CD14-positive monocyte (primary cell): ENCODE results near the gene ZNF343. TPM values are rescaled to one million over a fixed set of nuclear protein-coding genes. Genes with fewer than 3 reads are reported as not detected.

Source experiments
- DNase-seq, 3 donors: peaks; one replicate each; pipeline ENCODE4 v3.0.0-alpha.2; 2011 to 2022
- H2AFZ ChIP-seq: 2 replicates; pipeline ENCODE4 v1.6.0; 2012; ENCODE audit warnings: mild to moderate bottlenecking, low read depth, low read length, inconsistent platforms; ENCODE audit not compliant: insufficient read depth, poor library complexity, severe bottlenecking
- H3K27ac ChIP-seq, 2 donors: 1 replicate in 1 of 2; 2 replicates in 1 of 2; pipeline ENCODE4 v1.5.1; 2012 to 2013; ENCODE audit warnings: low read length in 2 of 2, control low read depth in 1 of 2, inconsistent platforms in 1 of 2, low read depth in 1 of 2, mild to moderate bottlenecking in 1 of 2
- H3K27me3 ChIP-seq, 2 donors: one replicate each; pipeline versions ENCODE4 v1.6.0 to v1.6.1; 2011 to 2013; ENCODE audit warnings: low read length in 2 of 2; ENCODE audit not compliant: control insufficient read depth in 2 of 2, insufficient read depth in 2 of 2
- H3K36me3 ChIP-seq, 2 donors: replicated peaks in 1 of 2; 1 replicate in 1 of 2; 2 replicates in 1 of 2; pipeline versions ENCODE4 v1.5.1 to v1.6.1; 2012 to 2013; ENCODE audit warnings: low read length in 2 of 2, control low read depth in 1 of 2, inconsistent platforms in 1 of 2, mild to moderate bottlenecking in 1 of 2; ENCODE audit not compliant: insufficient read depth in 2 of 2, control insufficient read depth in 1 of 2
- H3K4me1 ChIP-seq, 2 donors: 1 replicate in 1 of 2; 2 replicates in 1 of 2; pipeline versions ENCODE4 v1.5.1 to v1.6.1; 2012 to 2013; ENCODE audit warnings: low read length in 2 of 2, control low read depth in 1 of 2, inconsistent platforms in 1 of 2, mild to moderate bottlenecking in 1 of 2, moderate library complexity in 1 of 2; ENCODE audit not compliant: insufficient read depth in 2 of 2, control insufficient read depth in 1 of 2
- H3K4me2 ChIP-seq: replicated peaks from 2 replicates; pipeline ENCODE3; 2012; ENCODE audit warnings: low read length, moderate library complexity, mild to moderate bottlenecking; ENCODE audit not compliant: poor library complexity, severe bottlenecking; ENCODE audit errors: extremely low read depth
- H3K4me3 ChIP-seq, 3 experiments: fragments of 200-600 bp in 1 of 3; sonication (generic) in 1 of 3; replicated peaks in 1 of 3; 1 replicate in 2 of 3; 2 replicates in 1 of 3; pipeline ENCODE4 v1.5.1; 2011 to 2013; ENCODE audit warnings: low read length in 3 of 3, mild to moderate bottlenecking in 3 of 3, control low read depth in 2 of 3, low read depth in 2 of 3, inconsistent platforms in 1 of 3, moderate library complexity in 1 of 3
- H3K79me2 ChIP-seq: 2 replicates; pipeline ENCODE4 v1.6.0; 2012; ENCODE audit warnings: mild to moderate bottlenecking, control low read depth, inconsistent platforms, low read length, moderate library complexity; ENCODE audit not compliant: insufficient read depth
- H3K9ac ChIP-seq: 2 replicates; pipeline ENCODE4 v1.6.0; 2017; ENCODE audit warnings: low read length, mild to moderate bottlenecking; ENCODE audit not compliant: insufficient read depth, poor library complexity, severe bottlenecking
- H3K9me3 ChIP-seq, 2 donors: replicated peaks in 1 of 2; 1 replicate in 1 of 2; 2 replicates in 1 of 2; pipeline versions ENCODE4 v1.5.1 to v1.6.1; 2012 to 2013; ENCODE audit warnings: low read length in 2 of 2, control low read depth in 1 of 2; ENCODE audit not compliant: control insufficient read depth in 1 of 2, insufficient read depth in 1 of 2
- H4K20me1 ChIP-seq: 2 replicates; pipeline ENCODE4 v1.6.0; 2012; ENCODE audit warnings: mild to moderate bottlenecking, low read length, control low read depth, moderate library complexity; ENCODE audit not compliant: insufficient read depth
- H3K27ac Mint-ChIP-seq, 7 donors: one replicate each; pipeline ENCODE4 v1.8.0; 2020; ENCODE audit warnings: mild to moderate bottlenecking in 7 of 7, mixed read lengths in 7 of 7, moderate library complexity in 6 of 7, inconsistent platforms in 2 of 7
- H3K27me3 Mint-ChIP-seq, 3 donors: one replicate each; pipeline ENCODE4 v1.8.0; 2021 to 2022; ENCODE audit warnings: low read depth in 3 of 3, mild to moderate bottlenecking in 3 of 3, mixed read lengths in 3 of 3, moderate library complexity in 3 of 3, inconsistent platforms in 1 of 3
- H3K36me3 Mint-ChIP-seq, 2 donors: one replicate each; pipeline ENCODE4 v1.8.0; 2020; ENCODE audit warnings: mixed read lengths in 2 of 2, inconsistent platforms in 1 of 2, mild to moderate bottlenecking in 1 of 2
- H3K4me1 Mint-ChIP-seq: one replicate; pipeline ENCODE4 v1.8.0; 2020; ENCODE audit warnings: mild to moderate bottlenecking, mixed read lengths
- H3K4me3 Mint-ChIP-seq, 2 donors: one replicate each; pipeline ENCODE4 v1.8.0; 2020; ENCODE audit warnings: mild to moderate bottlenecking in 2 of 2, mixed read lengths in 2 of 2, moderate library complexity in 1 of 2
- H3K9me3 Mint-ChIP-seq, 7 donors: one replicate each; pipeline ENCODE4 v1.8.0; 2020 to 2022; ENCODE audit warnings: mixed read lengths in 7 of 7, mild to moderate bottlenecking in 6 of 7, moderate library complexity in 6 of 7, inconsistent platforms in 2 of 7
- CTCF ChIP-seq: fragments of 200-600 bp; IDR thresholded peaks from one replicate; pipeline ENCODE4 v1.8.0; 2022; ENCODE audit warnings: antibody characterized with exemption, mild to moderate bottlenecking
- WGBS: methylation state at CpG from one replicate; pipeline ENCODE4 v1.1.5; 2013; ENCODE audit warnings: missing lambda C conversion rate; ENCODE audit not compliant: insufficient coverage; 5-methylcytosine and 5-hydroxymethylcytosine counted together
- intact Hi-C, 2 donors: fragments of 100-400 bp; cut with micrococcal nuclease; formaldehyde crosslinking; loops; one replicate each; pipeline versions ENCODE4 v1.15.0 to v1.15.1; 2023
- polyA plus RNA-seq, 3 donors: library from polyadenylated mRNA; depleted of rRNA in 1 of 3; unstranded in 2 of 3; stranded (reverse) in 1 of 3; fragments of 300-500 nt in 2 of 3; fragments of >200 nt in 1 of 3; fragmentation: Illumina TruSeq in 2 of 3; gene quantifications; 1 replicate in 2 of 3; 2 replicates in 1 of 3; pipeline ENCODE4 v1.2.3, GENCODE V29; 2012 to 2021

Gene ZNF343
- polyA plus RNA-seq, 3 donors = 1.3 to 6.7 (median 1.3) TPM

GRCh38 chr20:2476742-2477615, 31.7 kb downstream of the ZNF343 start:
- Histone ChIP-seq H4K20me1 (no peaks in the 10 kb centered on the region), H3K36me3 (peaks cover 0 to 18% of the 10 kb centered on the region in 2 donors), H3K4me3 (no peak overlapping the region), H3K27me3 (no peaks in the 10 kb centered on the region), H3K9ac (no peak overlapping the region), H3K27ac (no peak overlapping the region), H3K4me1 (no peaks in the 10 kb centered on the region), H2AFZ (no peak overlapping the region), H3K9me3 (peaks cover 4 to 5% of the 10 kb centered on the region in 2 donors), H3K4me2 (no peak overlapping the region), H3K79me2 (no peaks in the 10 kb centered on the region)
- no peak for TF ChIP-seq CTCF
- H3K27me3 Mint-ChIP-seq = peaks cover 0 to 1% (median 0%) of the 10 kb centered on the region in 3 donors
- peaks cover 13 to 23% of the 10 kb centered on the region in 2 donors for H3K36me3 Mint-ChIP-seq
- H3K4me3 Mint-ChIP-seq = no peak overlapping the region
- WGBS = 91% methylated on average over 2 of the region's 5 CpGs
- intact Hi-C loops = no loop called here
- no peak for DNase-seq
- H3K4me1 Mint-ChIP-seq = no peaks in the 10 kb centered on the region
- no peak overlapping the region for H3K27ac Mint-ChIP-seq
- peaks cover 2 to 12% (median 8%) of the 10 kb centered on the region in 7 donors for H3K9me3 Mint-ChIP-seq

- Histone ChIP-seq H3K27ac (no peak overlapping the region), H2AFZ (no peak overlapping the region), H4K20me1 (no peaks in the 10 kb centered on the region), H3K9ac (no peak overlapping the region), H3K79me2 (no peaks in the 10 kb centered on the region), H3K27me3 (no peaks in the 10 kb centered on the region), H3K4me3 (no peak overlapping the region), H3K4me2 (no peak overlapping the region), H3K36me3 (peaks cover 0 to 12% of the 10 kb centered on the region in 2 donors), H3K4me1 (peaks cover 2 to 4% of the 10 kb centered on the region in 2 donors), H3K9me3 (peaks cover 4 to 5% of the 10 kb centered on the region in 2 donors)
- H3K27ac Mint-ChIP-seq = peak overlapping the region in 1 of 7 donors; percentile 20
- peaks cover 2 to 8% (median 6%) of the 10 kb centered on the region in 7 donors for H3K9me3 Mint-ChIP-seq
- intact Hi-C loops = no loop called here
- DNase-seq = no peak
- peaks cover 0 to 1% (median 0%) of the 10 kb centered on the region in 3 donors for H3K27me3 Mint-ChIP-seq
- peaks cover 2% of the 10 kb centered on the region for H3K4me1 Mint-ChIP-seq
- TF ChIP-seq CTCF = no peak
- WGBS = 97% methylated on average over 8 of the region's 9 CpGs
- H3K36me3 Mint-ChIP-seq = peaks cover 8 to 16% of the 10 kb centered on the region in 2 donors
- no peak overlapping the region for H3K4me3 Mint-ChIP-seq
Measured at GRCh38 chr20:2475850-2476741, 32.6 kb downstream of the ZNF343 start.
